HFF-Myc (cell line): ENCODE results near the gene S1PR3.

Source experiments
- DNase-seq: peaks from one replicate; pipeline ENCODE4 v3.0.0-alpha.2; 2011; ENCODE audit warnings: low read depth; ENCODE audit errors: extremely low read depth
- H3K4me3 ChIP-seq: replicated peaks from 2 replicates; pipeline ENCODE4 v1.5.1; 2011; ENCODE audit warnings: low read depth, mild to moderate bottlenecking, control low read depth, low read length
- CTCF ChIP-seq: IDR thresholded peaks from 2 replicates; pipeline ENCODE4 v1.5.1; 2012; ENCODE audit warnings: mild to moderate bottlenecking, low read depth, low read length, control low read depth; ENCODE audit errors: missing control alignments

The S1PR3 gene

GRCh38 chr9:88983865-88984542, 7.3 kb upstream of the S1PR3 start:
- no peak for TF ChIP-seq CTCF
- no peak for DNase-seq
- H3K4me3 ChIP-seq, result no peak overlapping the region

- DNase-seq, result no peak
- no peak for TF ChIP-seq CTCF
- no peak overlapping the region for H3K4me3 ChIP-seq
Measured at GRCh38 chr9:88984543-88984883, 6.8 kb upstream of the S1PR3 start.

GRCh38 chr9:88985616-88986015, 5.7 kb upstream of the S1PR3 start:
- H3K4me3 ChIP-seq, result no peak overlapping the region
- no peak for DNase-seq
- TF ChIP-seq CTCF, result no peak

- no peak for DNase-seq
- H3K4me3 ChIP-seq, result no peak overlapping the region
- no peak for TF ChIP-seq CTCF
Measured at GRCh38 chr9:88986776-88987175, 4.5 kb upstream of the S1PR3 start.

GRCh38 chr9:88987661-88988060, 3.6 kb upstream of the S1PR3 start:
- no peak for TF ChIP-seq CTCF
- H3K4me3 ChIP-seq, result no peak overlapping the region
- DNase-seq, result no peak

- no peak overlapping the region for H3K4me3 ChIP-seq
- TF ChIP-seq CTCF, result no peak
- no peak for DNase-seq
Measured at GRCh38 chr9:88988796-88989641, 2.2 kb upstream of the S1PR3 start.
